HEK293 (cell line): ENCODE data around the gene SYNJ2.

Experiments
- CTCF ChIA-PET: fragments of 350-600 bp; formaldehyde crosslinking; extraction: SDS; loops from one replicate; lab custom pipeline; 2021; ENCODE audit warnings: antibody characterized with exemption; lab: Yijun Ruan, JAX
- POLR2A ChIA-PET: fragments of 300-600 bp; formaldehyde crosslinking; extraction: SDS; loops from one replicate; lab custom pipeline; 2020; ENCODE audit warnings: antibody characterized with exemption, inconsistent platforms; lab: Yijun Ruan, JAX
- H3K27ac ChIP-seq: fragments of 200-500 bp; sonication (Bioruptor generic); 2 replicates; pipeline ENCODE4 v1.5.1; 2014; ENCODE audit warnings: low read depth, low read length, control low read depth, inconsistent platforms; ENCODE audit errors: extremely low read depth
- H3K36me3 ChIP-seq, 2 experiments: fragments of 200-500 bp in 1 of 2; sonication (Bioruptor generic) in 1 of 2; 1 replicate in 1 of 2; 2 replicates in 1 of 2; pipeline ENCODE4 v1.5.1; 2014 to 2017; ENCODE audit warnings: inconsistent platforms in 2 of 2, low read length in 2 of 2; ENCODE audit not compliant: control insufficient read depth in 2 of 2, insufficient read depth in 1 of 2
- H3K4me1 ChIP-seq: fragments of 200-500 bp; sonication (Bioruptor generic); 2 replicates; pipeline ENCODE4 v1.5.1; 2014; ENCODE audit warnings: mild to moderate bottlenecking, low read length, inconsistent platforms; ENCODE audit not compliant: control insufficient read depth, insufficient read depth
- H3K4me3 ChIP-seq: 2 replicates; pipeline ENCODE4 v1.5.1; 2011; ENCODE audit warnings: low read depth, mild to moderate bottlenecking, control low read depth, low read length, moderate library complexity
- H3K9me3 ChIP-seq: fragments of 200-500 bp; sonication (Bioruptor generic); 2 replicates; pipeline ENCODE4 v1.5.1; 2014; ENCODE audit warnings: low read depth, low read length, inconsistent platforms; ENCODE audit not compliant: control insufficient read depth, insufficient read depth
- SALL2 ChIP-seq: fragments of 450-650 bp; formaldehyde crosslinking; IDR thresholded peaks from 2 replicates; pipeline ENCODE4 v1.5.0; 2017; ENCODE audit warnings: missing biosample characterization, mild to moderate bottlenecking, missing genetic modification characterization, borderline replicate concordance
- SCRT1 ChIP-seq: fragments of 450-650 bp; formaldehyde crosslinking; IDR thresholded peaks from 2 replicates; pipeline ENCODE4 v1.5.1; 2016; ENCODE audit warnings: missing biosample characterization, missing genetic modification characterization, borderline replicate concordance
- SETDB1 ChIP-seq: IDR thresholded peaks from one replicate; pipeline ENCODE4 v1.6.1; 2017; ENCODE audit warnings: mild to moderate bottlenecking, low read length, moderate library complexity, mixed read lengths; ENCODE audit not compliant: insufficient read length
- ZNF140 ChIP-seq: fragments of 450-650 bp; formaldehyde crosslinking; IDR thresholded peaks from 2 replicates; pipeline ENCODE4 v1.5.1; 2016; ENCODE audit warnings: missing biosample characterization, missing genetic modification characterization
- ZNF146 ChIP-seq: fragments of 450-650 bp; formaldehyde crosslinking; IDR thresholded peaks from 2 replicates; pipeline ENCODE4 v1.5.1; 2016; ENCODE audit warnings: missing biosample characterization, missing genetic modification characterization
- ZNF155 ChIP-seq: fragments of 450-650 bp; formaldehyde crosslinking; IDR thresholded peaks from 2 replicates; pipeline ENCODE4 v1.5.1; 2016; ENCODE audit warnings: missing biosample characterization, missing genetic modification characterization
- ZNF248 ChIP-seq: fragments of 450-650 bp; formaldehyde crosslinking; IDR thresholded peaks from 2 replicates; pipeline ENCODE4 v1.5.1; 2017; ENCODE audit warnings: missing biosample characterization, missing genetic modification characterization
- ZNF274 ChIP-seq, 2 experiments: fragments of 200-500 bp in 1 of 2; fragments of 450-650 bp in 1 of 2; sonication (Bioruptor generic) in 1 of 2; formaldehyde crosslinking in 1 of 2; IDR thresholded peaks; 2 replicates each; pipeline versions ENCODE4 v1.5.1 to v1.6.1; 2014 to 2016; ENCODE audit warnings: borderline replicate concordance in 1 of 2, inconsistent platforms in 1 of 2, low read length in 1 of 2, missing biosample characterization in 1 of 2, missing genetic modification characterization in 1 of 2
- ZNF324 ChIP-seq: fragments of 450-650 bp; formaldehyde crosslinking; IDR thresholded peaks from 2 replicates; pipeline ENCODE4 v1.5.1; 2016; ENCODE audit warnings: missing biosample characterization, missing genetic modification characterization
- ZNF426 ChIP-seq: fragments of 450-650 bp; formaldehyde crosslinking; IDR thresholded peaks from 2 replicates; pipeline ENCODE4 v1.5.1; 2017; ENCODE audit warnings: missing biosample characterization, missing genetic modification characterization, mild to moderate bottlenecking, inconsistent platforms, moderate library complexity
- ZNF501 ChIP-seq: fragments of 450-650 bp; formaldehyde crosslinking; IDR thresholded peaks from 2 replicates; pipeline ENCODE4 v1.5.1; 2016; ENCODE audit warnings: missing biosample characterization, missing genetic modification characterization
- ZNF660 ChIP-seq: fragments of 450-650 bp; IDR thresholded peaks from 2 replicates; pipeline ENCODE4 v1.5.1; 2018; ENCODE audit warnings: missing biosample characterization, mild to moderate bottlenecking, missing genetic modification characterization
- TF ChIP-seq, protein P1 (sequence below): fragments of 450-650 bp; formaldehyde crosslinking; IDR thresholded peaks from 2 replicates; pipeline ENCODE4 v1.5.1; 2017; ENCODE audit warnings: missing biosample characterization, mild to moderate bottlenecking, missing genetic modification characterization, moderate library complexity
- TF ChIP-seq, protein P2 (sequence below): fragments of 450-650 bp; formaldehyde crosslinking; IDR thresholded peaks from 2 replicates; pipeline ENCODE4 v1.5.1; 2017; ENCODE audit warnings: missing biosample characterization, missing genetic modification characterization
- TF ChIP-seq, protein P3 (sequence below): fragments of 450-650 bp; formaldehyde crosslinking; IDR thresholded peaks from 2 replicates; pipeline ENCODE4 v1.5.1; 2016; ENCODE audit warnings: missing biosample characterization, missing genetic modification characterization
- TF ChIP-seq, protein P4 (sequence below): fragments of 450-650 bp; formaldehyde crosslinking; IDR thresholded peaks from 2 replicates; pipeline ENCODE4 v1.5.1; 2016; ENCODE audit warnings: missing biosample characterization, missing genetic modification characterization, borderline replicate concordance
- TF ChIP-seq, protein P5 (sequence below): fragments of 450-650 bp; formaldehyde crosslinking; IDR thresholded peaks from 2 replicates; pipeline ENCODE4 v1.5.1; 2016; ENCODE audit warnings: missing biosample characterization, missing genetic modification characterization
- TF ChIP-seq, protein P6 (sequence below): fragments of 450-650 bp; formaldehyde crosslinking; IDR thresholded peaks from 2 replicates; pipeline ENCODE4 v1.5.1; 2017; ENCODE audit warnings: missing biosample characterization, missing genetic modification characterization

The SYNJ2 gene

DNA sequence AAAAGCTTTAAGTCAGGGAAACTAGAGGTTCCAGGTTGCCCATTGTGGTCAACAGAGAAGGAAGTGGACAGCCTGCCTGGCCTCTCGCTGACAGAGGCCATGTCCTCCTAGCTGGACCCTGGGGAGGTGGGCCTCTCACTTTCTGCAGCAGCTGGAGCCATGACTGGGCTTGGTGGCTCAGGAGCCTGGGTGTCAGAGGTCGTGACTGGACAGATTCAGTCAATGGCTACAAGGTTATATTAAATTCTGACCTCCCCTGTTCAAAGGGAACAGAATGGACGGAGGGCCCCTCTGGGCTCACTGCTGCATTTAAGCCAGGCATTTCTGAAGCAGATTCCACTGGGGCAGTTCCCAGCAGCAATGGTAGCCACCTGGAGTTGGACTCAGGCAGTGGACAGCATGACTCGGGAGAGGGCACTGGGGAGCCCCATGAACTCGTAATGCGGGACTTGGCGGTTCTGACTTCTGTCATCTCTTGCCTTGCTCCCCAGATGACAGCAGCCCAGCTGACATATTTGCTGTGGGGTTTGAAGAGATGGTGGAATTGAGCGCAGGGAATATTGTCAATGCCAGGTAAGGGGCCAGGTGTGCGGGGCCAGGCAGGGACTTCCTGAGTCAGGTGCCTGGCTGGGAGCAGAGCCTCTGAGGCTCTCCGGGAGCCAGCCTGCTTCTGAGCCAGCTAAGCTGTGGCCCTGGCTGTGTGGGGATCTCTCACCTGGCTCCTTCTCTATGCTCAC lies 86.7 kb downstream of the SYNJ2 start:
- no peak for TF ChIP-seq ZNF248 (tag by site-specific recombination)
- no peak for TF ChIP-seq ZNF660 (tag by site-specific recombination)
- no peak for TF ChIP-seq ZNF324 (tag by site-specific recombination)
- TF ChIP-seq ZNF501 (tag by site-specific recombination) = no peak
- no peak for TF ChIP-seq ZNF426 (tag by site-specific recombination)
- TF ChIP-seq, protein P1, sequence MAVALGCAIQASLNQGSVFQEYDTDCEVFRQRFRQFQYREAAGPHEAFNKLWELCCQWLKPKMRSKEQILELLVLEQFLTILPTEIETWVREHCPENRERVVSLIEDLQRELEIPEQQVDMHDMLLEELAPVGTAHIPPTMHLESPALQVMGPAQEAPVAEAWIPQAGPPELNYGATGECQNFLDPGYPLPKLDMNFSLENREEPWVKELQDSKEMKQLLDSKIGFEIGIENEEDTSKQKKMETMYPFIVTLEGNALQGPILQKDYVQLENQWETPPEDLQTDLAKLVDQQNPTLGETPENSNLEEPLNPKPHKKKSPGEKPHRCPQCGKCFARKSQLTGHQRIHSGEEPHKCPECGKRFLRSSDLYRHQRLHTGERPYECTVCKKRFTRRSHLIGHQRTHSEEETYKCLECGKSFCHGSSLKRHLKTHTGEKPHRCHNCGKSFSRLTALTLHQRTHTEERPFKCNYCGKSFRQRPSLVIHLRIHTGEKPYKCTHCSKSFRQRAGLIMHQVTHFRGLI (tag by site-specific recombination) = no peak
- TF ChIP-seq, protein P2, sequence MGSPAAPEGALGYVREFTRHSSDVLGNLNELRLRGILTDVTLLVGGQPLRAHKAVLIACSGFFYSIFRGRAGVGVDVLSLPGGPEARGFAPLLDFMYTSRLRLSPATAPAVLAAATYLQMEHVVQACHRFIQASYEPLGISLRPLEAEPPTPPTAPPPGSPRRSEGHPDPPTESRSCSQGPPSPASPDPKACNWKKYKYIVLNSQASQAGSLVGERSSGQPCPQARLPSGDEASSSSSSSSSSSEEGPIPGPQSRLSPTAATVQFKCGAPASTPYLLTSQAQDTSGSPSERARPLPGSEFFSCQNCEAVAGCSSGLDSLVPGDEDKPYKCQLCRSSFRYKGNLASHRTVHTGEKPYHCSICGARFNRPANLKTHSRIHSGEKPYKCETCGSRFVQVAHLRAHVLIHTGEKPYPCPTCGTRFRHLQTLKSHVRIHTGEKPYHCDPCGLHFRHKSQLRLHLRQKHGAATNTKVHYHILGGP (tag by site-specific recombination) = no peak
- TF ChIP-seq, protein P3, sequence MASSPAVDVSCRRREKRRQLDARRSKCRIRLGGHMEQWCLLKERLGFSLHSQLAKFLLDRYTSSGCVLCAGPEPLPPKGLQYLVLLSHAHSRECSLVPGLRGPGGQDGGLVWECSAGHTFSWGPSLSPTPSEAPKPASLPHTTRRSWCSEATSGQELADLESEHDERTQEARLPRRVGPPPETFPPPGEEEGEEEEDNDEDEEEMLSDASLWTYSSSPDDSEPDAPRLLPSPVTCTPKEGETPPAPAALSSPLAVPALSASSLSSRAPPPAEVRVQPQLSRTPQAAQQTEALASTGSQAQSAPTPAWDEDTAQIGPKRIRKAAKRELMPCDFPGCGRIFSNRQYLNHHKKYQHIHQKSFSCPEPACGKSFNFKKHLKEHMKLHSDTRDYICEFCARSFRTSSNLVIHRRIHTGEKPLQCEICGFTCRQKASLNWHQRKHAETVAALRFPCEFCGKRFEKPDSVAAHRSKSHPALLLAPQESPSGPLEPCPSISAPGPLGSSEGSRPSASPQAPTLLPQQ (tag by site-specific recombination) = no peak
- TF ChIP-seq, protein P4, sequence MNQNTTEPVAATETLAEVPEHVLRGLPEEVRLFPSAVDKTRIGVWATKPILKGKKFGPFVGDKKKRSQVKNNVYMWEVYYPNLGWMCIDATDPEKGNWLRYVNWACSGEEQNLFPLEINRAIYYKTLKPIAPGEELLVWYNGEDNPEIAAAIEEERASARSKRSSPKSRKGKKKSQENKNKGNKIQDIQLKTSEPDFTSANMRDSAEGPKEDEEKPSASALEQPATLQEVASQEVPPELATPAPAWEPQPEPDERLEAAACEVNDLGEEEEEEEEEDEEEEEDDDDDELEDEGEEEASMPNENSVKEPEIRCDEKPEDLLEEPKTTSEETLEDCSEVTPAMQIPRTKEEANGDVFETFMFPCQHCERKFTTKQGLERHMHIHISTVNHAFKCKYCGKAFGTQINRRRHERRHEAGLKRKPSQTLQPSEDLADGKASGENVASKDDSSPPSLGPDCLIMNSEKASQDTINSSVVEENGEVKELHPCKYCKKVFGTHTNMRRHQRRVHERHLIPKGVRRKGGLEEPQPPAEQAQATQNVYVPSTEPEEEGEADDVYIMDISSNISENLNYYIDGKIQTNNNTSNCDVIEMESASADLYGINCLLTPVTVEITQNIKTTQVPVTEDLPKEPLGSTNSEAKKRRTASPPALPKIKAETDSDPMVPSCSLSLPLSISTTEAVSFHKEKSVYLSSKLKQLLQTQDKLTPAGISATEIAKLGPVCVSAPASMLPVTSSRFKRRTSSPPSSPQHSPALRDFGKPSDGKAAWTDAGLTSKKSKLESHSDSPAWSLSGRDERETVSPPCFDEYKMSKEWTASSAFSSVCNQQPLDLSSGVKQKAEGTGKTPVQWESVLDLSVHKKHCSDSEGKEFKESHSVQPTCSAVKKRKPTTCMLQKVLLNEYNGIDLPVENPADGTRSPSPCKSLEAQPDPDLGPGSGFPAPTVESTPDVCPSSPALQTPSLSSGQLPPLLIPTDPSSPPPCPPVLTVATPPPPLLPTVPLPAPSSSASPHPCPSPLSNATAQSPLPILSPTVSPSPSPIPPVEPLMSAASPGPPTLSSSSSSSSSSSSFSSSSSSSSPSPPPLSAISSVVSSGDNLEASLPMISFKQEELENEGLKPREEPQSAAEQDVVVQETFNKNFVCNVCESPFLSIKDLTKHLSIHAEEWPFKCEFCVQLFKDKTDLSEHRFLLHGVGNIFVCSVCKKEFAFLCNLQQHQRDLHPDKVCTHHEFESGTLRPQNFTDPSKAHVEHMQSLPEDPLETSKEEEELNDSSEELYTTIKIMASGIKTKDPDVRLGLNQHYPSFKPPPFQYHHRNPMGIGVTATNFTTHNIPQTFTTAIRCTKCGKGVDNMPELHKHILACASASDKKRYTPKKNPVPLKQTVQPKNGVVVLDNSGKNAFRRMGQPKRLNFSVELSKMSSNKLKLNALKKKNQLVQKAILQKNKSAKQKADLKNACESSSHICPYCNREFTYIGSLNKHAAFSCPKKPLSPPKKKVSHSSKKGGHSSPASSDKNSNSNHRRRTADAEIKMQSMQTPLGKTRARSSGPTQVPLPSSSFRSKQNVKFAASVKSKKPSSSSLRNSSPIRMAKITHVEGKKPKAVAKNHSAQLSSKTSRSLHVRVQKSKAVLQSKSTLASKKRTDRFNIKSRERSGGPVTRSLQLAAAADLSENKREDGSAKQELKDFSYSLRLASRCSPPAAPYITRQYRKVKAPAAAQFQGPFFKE (tag by site-specific recombination) = no peak
- no peak for TF ChIP-seq ZNF155 (tag by site-specific recombination)
- TF ChIP-seq, protein P5, sequence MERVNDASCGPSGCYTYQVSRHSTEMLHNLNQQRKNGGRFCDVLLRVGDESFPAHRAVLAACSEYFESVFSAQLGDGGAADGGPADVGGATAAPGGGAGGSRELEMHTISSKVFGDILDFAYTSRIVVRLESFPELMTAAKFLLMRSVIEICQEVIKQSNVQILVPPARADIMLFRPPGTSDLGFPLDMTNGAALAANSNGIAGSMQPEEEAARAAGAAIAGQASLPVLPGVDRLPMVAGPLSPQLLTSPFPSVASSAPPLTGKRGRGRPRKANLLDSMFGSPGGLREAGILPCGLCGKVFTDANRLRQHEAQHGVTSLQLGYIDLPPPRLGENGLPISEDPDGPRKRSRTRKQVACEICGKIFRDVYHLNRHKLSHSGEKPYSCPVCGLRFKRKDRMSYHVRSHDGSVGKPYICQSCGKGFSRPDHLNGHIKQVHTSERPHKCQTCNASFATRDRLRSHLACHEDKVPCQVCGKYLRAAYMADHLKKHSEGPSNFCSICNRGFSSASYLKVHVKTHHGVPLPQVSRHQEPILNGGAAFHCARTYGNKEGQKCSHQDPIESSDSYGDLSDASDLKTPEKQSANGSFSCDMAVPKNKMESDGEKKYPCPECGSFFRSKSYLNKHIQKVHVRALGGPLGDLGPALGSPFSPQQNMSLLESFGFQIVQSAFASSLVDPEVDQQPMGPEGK (tag by site-specific recombination) = no peak
- no peak for TF ChIP-seq ZNF274 (IDR thresholded peaks at IDR 0.05; ENCODE audit: low read length)
- no peak for TF ChIP-seq ZNF274 (tag by site-specific recombination; IDR thresholded peaks at IDR 0.05; ENCODE audit: borderline replicate concordance)
- TF ChIP-seq, protein P6, sequence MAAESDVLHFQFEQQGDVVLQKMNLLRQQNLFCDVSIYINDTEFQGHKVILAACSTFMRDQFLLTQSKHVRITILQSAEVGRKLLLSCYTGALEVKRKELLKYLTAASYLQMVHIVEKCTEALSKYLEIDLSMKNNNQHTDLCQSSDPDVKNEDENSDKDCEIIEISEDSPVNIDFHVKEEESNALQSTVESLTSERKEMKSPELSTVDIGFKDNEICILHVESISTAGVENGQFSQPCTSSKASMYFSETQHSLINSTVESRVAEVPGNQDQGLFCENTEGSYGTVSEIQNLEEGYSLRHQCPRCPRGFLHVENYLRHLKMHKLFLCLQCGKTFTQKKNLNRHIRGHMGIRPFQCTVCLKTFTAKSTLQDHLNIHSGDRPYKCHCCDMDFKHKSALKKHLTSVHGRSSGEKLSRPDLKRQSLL (tag by site-specific recombination) = no peak
- no peak for TF ChIP-seq ZNF140 (tag by site-specific recombination)
- no peak for TF ChIP-seq SALL2 (tag by site-specific recombination)
- TF ChIP-seq ZNF146 (tag by site-specific recombination) = no peak
- TF ChIP-seq SCRT1 (tag by site-specific recombination) = no peak
- TF ChIP-seq SETDB1 = no peak
- Histone ChIP-seq H3K27ac (no peak overlapping the region), H3K36me3 (peaks cover 0 to 77% of the 10 kb centered on the region in 2 experiments; a peak in 2 of 3 replicates), H3K4me3 (no peak overlapping the region), H3K9me3 (no peaks in the 10 kb centered on the region), H3K4me1 (no peaks in the 10 kb centered on the region)
- ChIA-PET CTCF (interaction anchor here (0.6 to 1.7 kb wide), 2 partner anchors 11 to 42 kb away, joined by 4 to 5 read pairs; no protein-coding TSS in a partner anchor), POLR2A (interaction anchor here (0.6 kb wide), 1 partner anchor 26 kb away, joined by 3 read pairs; no protein-coding TSS in a partner anchor)
